SU-DHL-6 (cell line): Measurements from ENCODE around the gene CAD.
A peak's percentile ranks its signal among the peaks of the same experiment; 100 is the strongest.

Source experiments
- H2AFZ ChIP-seq: fragments of 200-600 bp; sonication (generic); 2 replicates; pipeline ENCODE4 v1.6.1; 2014; ENCODE audit warnings: low read depth, mild to moderate bottlenecking, moderate library complexity, mixed read lengths, antibody characterized with exemption, low read length; ENCODE audit not compliant: severe bottlenecking
- H3F3A ChIP-seq: fragments of 200-600 bp; shearing (Covaris generic); 2 replicates; pipeline ENCODE4 v1.6.0; 2016; ENCODE audit warnings: antibody characterized with exemption, mild to moderate bottlenecking; ENCODE audit not compliant: insufficient read depth
- H3K27ac ChIP-seq: fragments of 200-600 bp; sonication (generic); 2 replicates; pipeline ENCODE4 v1.5.1; 2016; ENCODE audit warnings: low read depth, mild to moderate bottlenecking, low read length, moderate library complexity, mixed read lengths
- H3K27me3 ChIP-seq: fragments of 200-600 bp; sonication (generic), shearing (Covaris generic); 2 replicates; pipeline ENCODE4 v1.6.0; 2014; ENCODE audit warnings: mild to moderate bottlenecking, low read length
- H3K36me3 ChIP-seq: fragments of 200-600 bp; sonication (generic); 2 replicates; pipeline ENCODE4 v1.6.1; 2014; ENCODE audit warnings: mild to moderate bottlenecking, low read length, mixed read lengths
- H3K4me2 ChIP-seq: fragments of 300-600, 200-600 bp; shearing (Covaris generic), sonication (generic); 2 replicates; pipeline ENCODE4 v1.6.0; 2014; ENCODE audit warnings: low read length, low read depth, mild to moderate bottlenecking; ENCODE audit not compliant: poor library complexity, severe bottlenecking
- H3K4me3 ChIP-seq: fragments of 200-600 bp; sonication (generic); 2 replicates; pipeline ENCODE4 v1.5.1; 2014; ENCODE audit warnings: antibody characterized with exemption, low read length, mild to moderate bottlenecking, mixed read lengths; ENCODE audit not compliant: insufficient read depth, poor library complexity, severe bottlenecking
- H3K79me2 ChIP-seq: fragments of 200-600 bp; sonication (generic); 2 replicates; pipeline ENCODE4 v1.6.1; 2014; ENCODE audit warnings: mild to moderate bottlenecking, low read length, moderate library complexity; ENCODE audit not compliant: insufficient read depth
- H3K9ac ChIP-seq: fragments of 200-600 bp; sonication (generic); 2 replicates; pipeline ENCODE4 v1.7.0; 2014; ENCODE audit warnings: mild to moderate bottlenecking, low read length
- H3K9me2 ChIP-seq: fragments of 200-600 bp; sonication (generic); replicated peaks from 2 replicates; pipeline ENCODE4 v1.6.1; 2014; ENCODE audit warnings: low read length; ENCODE audit not compliant: insufficient read depth
- H3K9me3 ChIP-seq: fragments of 200-600 bp; sonication (generic); 2 replicates; pipeline ENCODE4 v1.6.1; 2014; ENCODE audit warnings: low read length, mixed read lengths; ENCODE audit not compliant: insufficient read depth
- H4K20me1 ChIP-seq: fragments of 200-600 bp; sonication (generic); 2 replicates; pipeline ENCODE4 v1.6.1; 2014; ENCODE audit warnings: low read depth, mild to moderate bottlenecking, antibody characterized with exemption, low read length, moderate library complexity, mixed read lengths
- CTCF ChIP-seq: fragments of 200-600 bp; sonication (generic); IDR thresholded peaks from one replicate; pipeline ENCODE4 v1.5.1; 2017; ENCODE audit warnings: antibody characterized with exemption, mild to moderate bottlenecking, low read length, moderate library complexity; ENCODE audit not compliant: insufficient read depth, poor library complexity, severe bottlenecking
- EZH2phosphoT487 ChIP-seq: fragments of 200-600 bp; sonication (generic), shearing (Covaris generic); conservative IDR thresholded peaks from 2 replicates; pipeline ENCODE4 v1.6.1; 2018; ENCODE audit warnings: mild to moderate bottlenecking, antibody characterized with exemption, low read length, moderate library complexity, mixed read lengths

The CAD gene

GRCh38 chr2:27206346-27206745, 10.8 kb upstream of the CAD start:
- Histone ChIP-seq H3K79me2 (no peaks in the 10 kb centered on the region), H3K9me3 (no peaks in the 10 kb centered on the region), H3K4me3 (no peak overlapping the region), H3K9me2 (no peaks in the 10 kb centered on the region), H3K36me3 (no peaks in the 10 kb centered on the region; the same call in 1 of the 2 replicates), H3K27me3 (no peaks in the 10 kb centered on the region), H3F3A (0 out of 2 replicates have a peak, but pooled peaks cover 5% of the 10 kb centered on the region), H4K20me1 (no peaks in the 10 kb centered on the region), H3K9ac (no peak overlapping the region), H3K4me2 (no peak overlapping the region), H3K27ac (no peak overlapping the region), H2AFZ (no peak overlapping the region)
- TF ChIP-seq CTCF (no peak), EZH2phosphoT487 (no peak)

GRCh38 chr2:27208486-27209050, 8.6 kb upstream of the CAD start:
- Histone ChIP-seq H3K9ac (no peak overlapping the region), H4K20me1 (no peaks in the 10 kb centered on the region), H3K27me3 (no peaks in the 10 kb centered on the region), H3K9me2 (no peaks in the 10 kb centered on the region), H3K79me2 (peaks cover 6% of the 10 kb centered on the region; the same call in 1 of the 2 replicates), H2AFZ (no peak overlapping the region), H3K4me3 (no peak overlapping the region), H3K36me3 (no peaks in the 10 kb centered on the region), H3K27ac (no peak overlapping the region), H3K4me2 (no peak overlapping the region), H3F3A (peaks cover 5% of the 10 kb centered on the region; the same call in 1 of the 2 replicates), H3K9me3 (no peaks in the 10 kb centered on the region)
- TF ChIP-seq CTCF (no peak), EZH2phosphoT487 (no peak)

GRCh38 chr2:27209621-27210401, 7.4 kb upstream of the CAD start:
- Histone ChIP-seq H2AFZ (no peak overlapping the region), H3F3A (peaks cover 5% of the 10 kb centered on the region; the same call in 1 of the 2 replicates), H3K4me3 (no peak overlapping the region), H3K27me3 (no peaks in the 10 kb centered on the region), H3K36me3 (0 out of 2 replicates have a peak, but pooled peaks cover 3% of the 10 kb centered on the region), H3K79me2 (peaks cover 6% of the 10 kb centered on the region; the same call in 1 of the 2 replicates), H3K9me2 (no peaks in the 10 kb centered on the region), H3K4me2 (peak overlapping the region; percentile 12), H3K9ac (0 out of 2 replicates have a peak overlapping the region, but pooled peaks have one; percentile 3), H4K20me1 (no peaks in the 10 kb centered on the region), H3K27ac (no peak overlapping the region), H3K9me3 (no peaks in the 10 kb centered on the region)
- TF ChIP-seq CTCF: no peak
- TF ChIP-seq EZH2phosphoT487: no peak
